Spleen (tissue), 7 donors: Measurements from ENCODE around the gene BIN1.

ENCODE experiments used
- CTCF ChIP-seq, 11 experiments: fragments of 200-600 bp in 7 of 11; fragments of 450-650 bp in 4 of 11; sonication (generic) in 4 of 11; IDR thresholded peaks in 8 of 11; conservative IDR thresholded peaks in 3 of 11; 1 replicate in 7 of 11; 2 replicates in 4 of 11; pipeline versions ENCODE4 v1.4.0 to v1.8.0; 2016 to 2021; ENCODE audit warnings: antibody characterized with exemption in 11 of 11, inconsistent platforms in 4 of 11, mild to moderate bottlenecking in 1 of 11
- POLR2A ChIP-seq, 3 donors: fragments of 450-650 bp; IDR thresholded peaks; one replicate each; pipeline ENCODE4 v1.5.1; 2017; ENCODE audit warnings: antibody characterized with exemption in 3 of 3, mild to moderate bottlenecking in 1 of 3
- POLR2AphosphoS5 ChIP-seq, 3 donors: sonication (generic); formaldehyde crosslinking; IDR thresholded peaks; one replicate each; pipeline ENCODE4 v1.5.1; 2017; ENCODE audit warnings: antibody characterized with exemption in 3 of 3
- donor health status: DM: no; HTN: no; CAD: no; lungs with moderate emphysema.
- donor health status: DM: no; HTN: no; CAD: no.
- donor health status: DM: no; HTN: no; CAD: no.

- TF ChIP-seq CTCF (IDR thresholded peaks at IDR 0.05 in 8 of 11, conservative IDR thresholded peaks at IDR 0.05 in 3 of 11) = no peak
- no peak for TF ChIP-seq POLR2AphosphoS5 (IDR thresholded peaks at IDR 0.05)
- TF ChIP-seq POLR2A (IDR thresholded peaks at IDR 0.05) = no peak
These were observed 66.8 kb downstream of the BIN1 start for GRCh38 chr2:127040169-127040568.
